Gastroesophageal sphincter (tissue), 3 donors: ENCODE measurements around the gene ADGRF3.
"Not testable (repeated sequence)": the region's sequence is repeated elsewhere in the genome, so short reads cannot be mapped to it uniquely, and the experiment has no call there.

ENCODE experiments used
- CTCF ChIP-seq, 4 experiments: fragments of 200-600 bp in 2 of 4; fragments of 450-650 bp in 2 of 4; sonication (generic) in 1 of 4; IDR thresholded peaks; one replicate each; pipeline ENCODE4 v1.5.1; 2017 to 2019; ENCODE audit warnings: antibody characterized with exemption in 4 of 4, mild to moderate bottlenecking in 2 of 4, moderate library complexity in 2 of 4
- POLR2A ChIP-seq, 2 donors: fragments of 450-650 bp; IDR thresholded peaks; one replicate each; pipeline ENCODE4 v1.6.1; 2017; ENCODE audit warnings: antibody characterized with exemption in 2 of 2, mild to moderate bottlenecking in 2 of 2, moderate library complexity in 1 of 2
- POLR2AphosphoS5 ChIP-seq: sonication (generic); formaldehyde crosslinking; IDR thresholded peaks from one replicate; pipeline ENCODE4 v1.6.1; 2017; ENCODE audit warnings: antibody characterized with exemption

- TF ChIP-seq POLR2A (IDR thresholded peaks at IDR 0.05); POLR2AphosphoS5; CTCF (IDR thresholded peaks at IDR 0.05): not testable (repeated sequence)
These were observed 17.5 kb downstream of the ADGRF3 start for GRCh38 chr2:26329083-26329482.
